Neuronal stem cell (in vitro differentiated cells): ENCODE measurements around the gene SYT1.

Source experiments
- DNase-seq: peaks from one replicate; pipeline ENCODE4 v3.0.0-alpha.2; 2013; ENCODE audit warnings: low spot score
- H2AFZ ChIP-seq: one replicate; pipeline ENCODE4 v1.6.1; 2013; ENCODE audit warnings: mild to moderate bottlenecking, low read length, inconsistent platforms
- H2AK5ac ChIP-seq: 2 replicates; pipeline ENCODE4 v1.6.1; 2013; ENCODE audit warnings: low read depth, mild to moderate bottlenecking, inconsistent platforms, low read length, moderate library complexity, mixed read lengths
- H2BK120ac ChIP-seq: 2 replicates; pipeline ENCODE4 v1.6.1; 2013; ENCODE audit warnings: low read depth, mild to moderate bottlenecking, inconsistent platforms, low read length, moderate library complexity, mixed read lengths
- H2BK12ac ChIP-seq: one replicate; pipeline ENCODE4 v1.6.1; 2013; ENCODE audit warnings: low read length, inconsistent platforms
- H2BK15ac ChIP-seq: 2 replicates; pipeline ENCODE4 v1.6.1; 2013; ENCODE audit warnings: mild to moderate bottlenecking, low read length, inconsistent platforms, mixed read lengths
- H2BK5ac ChIP-seq: one replicate; pipeline ENCODE4 v1.6.1; 2013; ENCODE audit warnings: inconsistent platforms, mild to moderate bottlenecking, low read length, moderate library complexity
- H3K14ac ChIP-seq: one replicate; pipeline ENCODE4 v1.6.1; 2013; ENCODE audit warnings: low read length, inconsistent platforms
- H3K18ac ChIP-seq: 2 replicates; pipeline ENCODE4 v1.6.1; 2013; ENCODE audit warnings: low read length, inconsistent platforms
- H3K23ac ChIP-seq: 2 replicates; pipeline ENCODE4 v1.6.1; 2013; ENCODE audit warnings: low read depth, mild to moderate bottlenecking, mixed read lengths, low read length, inconsistent platforms; ENCODE audit not compliant: poor library complexity
- H3K27ac ChIP-seq: replicated peaks from 3 replicates; pipeline ENCODE4 v1.5.1; 2013; ENCODE audit warnings: low read length, inconsistent platforms
- H3K27me3 ChIP-seq, 3 experiments: 2 replicates each; pipeline ENCODE4 v1.6.1; 2013; ENCODE audit warnings: low read length in 3 of 3, mild to moderate bottlenecking in 2 of 3, inconsistent platforms in 1 of 3, low read depth in 1 of 3, mixed read lengths in 1 of 3, moderate library complexity in 1 of 3; ENCODE audit not compliant: control insufficient read depth in 3 of 3, insufficient read depth in 3 of 3
- H3K36me3 ChIP-seq, 2 donors: replicated peaks in 1 of 2; 2 replicates each; pipeline ENCODE4 v1.6.1; 2013; ENCODE audit warnings: low read length in 2 of 2; ENCODE audit not compliant: control insufficient read depth in 2 of 2, insufficient read depth in 2 of 2
- H3K4ac ChIP-seq: 2 replicates; pipeline ENCODE4 v1.6.1; 2013; ENCODE audit warnings: inconsistent platforms, mild to moderate bottlenecking, low read length, moderate library complexity
- H3K4me1 ChIP-seq, 2 donors: 1 replicate in 1 of 2; 2 replicates in 1 of 2; pipeline ENCODE4 v1.6.1; 2013; ENCODE audit warnings: low read length in 2 of 2, low read depth in 1 of 2; ENCODE audit not compliant: control insufficient read depth in 2 of 2, insufficient read depth in 1 of 2
- H3K4me2 ChIP-seq: one replicate; pipeline ENCODE4 v1.6.1; 2013; ENCODE audit warnings: mild to moderate bottlenecking, low read length, inconsistent platforms; ENCODE audit not compliant: insufficient read depth, poor library complexity, severe bottlenecking
- H3K4me3 ChIP-seq, 2 donors: 2 replicates each; pipeline ENCODE4 v1.5.1; 2013; ENCODE audit warnings: low read length in 2 of 2, mild to moderate bottlenecking in 2 of 2, inconsistent platforms in 1 of 2, moderate library complexity in 1 of 2
- H3K79me1 ChIP-seq: one replicate; pipeline ENCODE4 v1.6.1; 2013; ENCODE audit warnings: low read depth, mild to moderate bottlenecking, inconsistent platforms, low read length, moderate library complexity
- H3K9ac ChIP-seq: one replicate; pipeline ENCODE4 v1.6.1; 2013; ENCODE audit warnings: mild to moderate bottlenecking, low read depth, low read length, inconsistent platforms; ENCODE audit not compliant: poor library complexity
- H3K9me3 ChIP-seq, 2 donors: replicated peaks in 1 of 2; 2 replicates each; pipeline versions ENCODE3 to v1.6.1; 2013; ENCODE audit warnings: low read length in 2 of 2, mild to moderate bottlenecking in 2 of 2, inconsistent platforms in 1 of 2, low read depth in 1 of 2, mixed read lengths in 1 of 2, moderate library complexity in 1 of 2; ENCODE audit not compliant: control insufficient read depth in 2 of 2, insufficient read depth in 1 of 2
- H4K8ac ChIP-seq: one replicate; pipeline ENCODE4 v1.6.1; 2013; ENCODE audit warnings: low read depth, mild to moderate bottlenecking, inconsistent platforms, low read length, moderate library complexity
- H4K91ac ChIP-seq: one replicate; pipeline ENCODE4 v1.6.1; 2013; ENCODE audit warnings: low read length, low read depth, mild to moderate bottlenecking, inconsistent platforms; ENCODE audit not compliant: poor library complexity
- WGBS, 2 donors: extraction: QIAGEN DNeasy Blood & Tissue Kit; methylation state at CpG; one replicate each; pipeline ENCODE4 v1.1.7; 2013; ENCODE audit warnings: missing lambda C conversion rate in 2 of 2, mixed read lengths in 1 of 2; ENCODE audit not compliant: insufficient read length in 2 of 2, insufficient replicate concordance in 1 of 2; ENCODE audit errors: extremely low coverage in 2 of 2; 5-methylcytosine and 5-hydroxymethylcytosine counted together

SYT1 gene

GRCh38 chr12:79267580-79267979 lies 403.0 kb downstream of the SYT1 start:
- no peak overlapping the region for H2BK12ac ChIP-seq
- H2AFZ ChIP-seq, result no peak overlapping the region
- WGBS, 2 donors, result no CpG with 5 or more reads among the region's 2 CpGs
- no peak overlapping the region for H4K8ac ChIP-seq
- H3K9ac ChIP-seq, result no peak overlapping the region
- H3K27ac ChIP-seq, result no peak overlapping the region
- no peak overlapping the region for H2BK5ac ChIP-seq
- H2AK5ac ChIP-seq, result no peak overlapping the region
- H4K91ac ChIP-seq, result no peak overlapping the region
- no peaks in the 10 kb centered on the region for H3K36me3 ChIP-seq
- H3K14ac ChIP-seq, result no peak overlapping the region
- H3K23ac ChIP-seq, result no peak overlapping the region
- DNase-seq, result no peak
- no peak overlapping the region for H3K4me2 ChIP-seq
- no peaks in the 10 kb centered on the region for H3K27me3 ChIP-seq
- no peak overlapping the region for H3K4ac ChIP-seq
- no peak overlapping the region for H3K4me3 ChIP-seq
- H2BK120ac ChIP-seq, result no peak overlapping the region
- H2BK15ac ChIP-seq, result no peak overlapping the region
- no peaks in the 10 kb centered on the region for H3K79me1 ChIP-seq
- peaks cover 5 to 9% of the 10 kb centered on the region in 2 donors for H3K4me1 ChIP-seq
- H3K9me3 ChIP-seq, result no peaks in the 10 kb centered on the region
- H3K18ac ChIP-seq, result no peak overlapping the region

GRCh38 chr12:79274501-79275064 lies 410.0 kb downstream of the SYT1 start:
- no peak overlapping the region for H3K18ac ChIP-seq
- no peak overlapping the region for H2AK5ac ChIP-seq
- no peak overlapping the region for H3K4me2 ChIP-seq
- no peak overlapping the region for H3K4ac ChIP-seq
- no peak overlapping the region for H2AFZ ChIP-seq
- H2BK5ac ChIP-seq, result no peak overlapping the region
- no peak overlapping the region for H3K4me3 ChIP-seq
- no peaks in the 10 kb centered on the region for H3K79me1 ChIP-seq
- no peak for DNase-seq
- no peak overlapping the region for H2BK120ac ChIP-seq
- H4K91ac ChIP-seq, result no peak overlapping the region
- no peak overlapping the region for H4K8ac ChIP-seq
- no peak overlapping the region for H2BK12ac ChIP-seq
- H3K36me3 ChIP-seq, result peaks cover 0 to 8% of the 10 kb centered on the region in 2 donors
- no peak overlapping the region for H3K14ac ChIP-seq
- no peak overlapping the region for H3K9ac ChIP-seq
- no peaks in the 10 kb centered on the region for H3K27me3 ChIP-seq
- H3K27ac ChIP-seq, result no peak overlapping the region
- peaks cover 0 to 4% of the 10 kb centered on the region in 2 donors for H3K4me1 ChIP-seq
- no peak overlapping the region for H3K23ac ChIP-seq
- no CpG with 5 or more reads among the region's 4 CpGs for WGBS, 2 donors
- H3K9me3 ChIP-seq, result peaks cover 0 to 3% of the 10 kb centered on the region in 2 donors
- H2BK15ac ChIP-seq, result no peak overlapping the region

GRCh38 chr12:79275631-79276030 lies 411.1 kb downstream of the SYT1 start:
- no peak overlapping the region for H4K91ac ChIP-seq
- H2BK15ac ChIP-seq, result no peak overlapping the region
- no peak overlapping the region for H3K4me2 ChIP-seq
- H3K4ac ChIP-seq, result no peak overlapping the region
- no peaks in the 10 kb centered on the region for H3K27me3 ChIP-seq
- no peak overlapping the region for H3K4me3 ChIP-seq
- WGBS, 2 donors, result no CpG with 5 or more reads among the region's 2 CpGs
- H2AFZ ChIP-seq, result no peak overlapping the region
- H3K18ac ChIP-seq, result no peak overlapping the region
- H3K79me1 ChIP-seq, result no peaks in the 10 kb centered on the region
- no peak overlapping the region for H2BK5ac ChIP-seq
- peaks cover 0 to 8% of the 10 kb centered on the region in 2 donors for H3K36me3 ChIP-seq
- H4K8ac ChIP-seq, result no peak overlapping the region
- H2AK5ac ChIP-seq, result no peak overlapping the region
- H3K9ac ChIP-seq, result no peak overlapping the region
- H2BK120ac ChIP-seq, result no peak overlapping the region
- no peak overlapping the region for H3K23ac ChIP-seq
- no peak overlapping the region for H3K14ac ChIP-seq
- no peak overlapping the region for H3K27ac ChIP-seq
- H2BK12ac ChIP-seq, result no peak overlapping the region
- H3K4me1 ChIP-seq, result peaks cover 0 to 4% of the 10 kb centered on the region in 2 donors
- DNase-seq, result no peak
- peaks cover 0 to 3% of the 10 kb centered on the region in 2 donors for H3K9me3 ChIP-seq

- Histone ChIP-seq H2AK5ac (no peak overlapping the region), H3K36me3 (no peaks in the 10 kb centered on the region), H4K91ac (no peak overlapping the region), H3K4ac (no peak overlapping the region), H3K27me3 (no peaks in the 10 kb centered on the region), H2BK15ac (no peak overlapping the region), H3K14ac (no peak overlapping the region), H2AFZ (no peak overlapping the region), H3K18ac (no peak overlapping the region), H3K23ac (no peak overlapping the region), H3K9ac (no peak overlapping the region), H2BK12ac (no peak overlapping the region), H3K4me1 (no peaks in the 10 kb centered on the region), H3K27ac (no peak overlapping the region), H4K8ac (no peak overlapping the region), H2BK5ac (no peak overlapping the region), H3K4me3 (no peak overlapping the region), H3K79me1 (no peaks in the 10 kb centered on the region), H3K9me3 (no peaks in the 10 kb centered on the region), H2BK120ac (no peak overlapping the region), H3K4me2 (no peak overlapping the region)
- WGBS, 2 donors, result no CpG with 5 or more reads among the region's 2 CpGs
- DNase-seq, result no peak
Observed at GRCh38 chr12:79283364-79283763, 418.8 kb downstream of the SYT1 start.
